Activated CD8-positive, alpha-beta memory T cell treated with anti-CD3 and anti-CD28 coated beads for 1 hour (primary cell): Measurements from ENCODE around the gene ZCCHC7.
"Not testable (repeated sequence)": the region's sequence is repeated elsewhere in the genome, so short reads cannot be mapped to it uniquely, and the experiment has no call there.

Experiments
- DNase-seq, 2 donors: peaks; one replicate each; pipeline ENCODE4 v3.0.0-alpha.2; 2020; ENCODE audit warnings: low read depth in 1 of 2; ENCODE audit errors: extremely low read depth in 1 of 2

Gene ZCCHC7

GRCh38 chr9:37119360-37119759 is 1.0 kb upstream of the ZCCHC7 start:
- no peak for DNase-seq

DNA sequence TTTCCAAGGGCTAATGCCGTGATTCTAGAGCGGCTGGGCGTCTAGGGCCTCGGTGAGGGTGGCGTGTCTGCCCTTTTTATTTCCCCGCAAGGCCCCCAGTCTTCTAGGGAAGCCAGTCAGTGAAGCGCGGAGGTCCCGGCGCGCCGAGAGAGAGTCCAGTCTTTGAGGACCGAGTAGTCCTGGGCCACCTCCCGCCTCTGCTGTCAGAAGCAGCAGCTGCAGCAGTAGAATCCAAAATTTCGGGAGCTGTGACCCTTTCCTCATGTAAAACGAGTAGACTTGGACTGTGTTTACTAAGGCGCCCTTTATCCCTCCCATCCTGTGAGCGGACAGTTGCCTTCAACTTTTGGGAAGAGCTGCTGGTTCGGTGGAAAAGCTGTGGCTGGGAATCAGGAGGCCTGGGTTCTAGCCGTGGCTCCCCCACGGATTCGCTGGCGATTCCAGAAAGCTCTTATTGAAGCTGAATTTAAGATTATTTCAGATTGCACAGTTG is 515 bp downstream of the ZCCHC7 start:
- DNase-seq = not testable (repeated sequence)

- no peak for DNase-seq
Observed at GRCh38 chr9:37121881-37122280, 1.5 kb downstream of the ZCCHC7 start.

DNA sequence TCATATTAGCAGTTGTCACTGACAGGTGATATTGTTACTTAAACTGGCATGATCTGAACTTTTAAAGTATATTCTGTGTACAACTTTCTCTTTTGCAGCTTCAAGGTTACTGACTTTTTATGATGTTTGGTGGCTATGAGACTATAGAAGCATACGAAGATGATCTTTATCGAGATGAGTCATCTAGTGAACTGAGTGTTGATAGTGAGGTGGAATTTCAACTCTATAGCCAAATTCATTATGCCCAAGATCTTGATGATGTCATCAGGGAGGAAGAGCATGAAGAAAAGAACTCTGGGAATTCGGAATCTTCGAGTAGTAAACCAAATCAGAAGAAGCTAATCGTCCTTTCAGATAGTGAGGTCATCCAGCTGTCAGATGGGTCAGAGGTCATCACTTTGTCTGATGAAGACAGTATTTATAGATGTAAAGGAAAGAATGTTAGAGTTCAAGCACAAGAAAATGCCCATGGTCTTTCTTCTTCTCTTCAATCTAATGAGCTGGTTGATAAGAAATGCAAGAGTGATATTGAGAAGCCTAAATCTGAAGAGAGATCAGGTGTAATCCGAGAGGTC is 5.9 kb downstream of the ZCCHC7 start:
- DNase-seq = no peak

GRCh38 chr9:37127018-37127417 is 6.6 kb downstream of the ZCCHC7 start:
- DNase-seq = no peak

DNA sequence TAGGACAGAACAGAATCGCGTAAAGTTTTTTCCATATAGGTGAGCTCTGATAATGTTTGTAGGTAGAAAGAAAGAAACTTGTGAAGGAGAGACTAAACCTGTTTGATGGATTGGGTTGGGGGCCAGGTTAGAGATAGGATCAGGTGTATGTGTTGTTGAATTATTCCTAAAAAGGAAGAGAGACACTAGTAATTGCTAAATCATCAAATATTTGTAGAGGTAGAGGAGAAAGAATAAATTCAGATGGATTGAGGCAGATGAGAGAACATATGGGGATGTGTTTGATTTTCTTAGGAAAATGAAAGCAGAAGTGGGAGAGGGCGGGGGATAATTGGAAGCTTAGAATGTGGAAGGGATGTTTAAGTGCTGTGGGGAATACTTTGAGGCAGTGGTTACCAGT is 7.7 kb downstream of the ZCCHC7 start:
- no peak for DNase-seq

- DNase-seq = no peak
Observed at GRCh38 chr9:37134166-37134565, 13.8 kb downstream of the ZCCHC7 start.

DNA sequence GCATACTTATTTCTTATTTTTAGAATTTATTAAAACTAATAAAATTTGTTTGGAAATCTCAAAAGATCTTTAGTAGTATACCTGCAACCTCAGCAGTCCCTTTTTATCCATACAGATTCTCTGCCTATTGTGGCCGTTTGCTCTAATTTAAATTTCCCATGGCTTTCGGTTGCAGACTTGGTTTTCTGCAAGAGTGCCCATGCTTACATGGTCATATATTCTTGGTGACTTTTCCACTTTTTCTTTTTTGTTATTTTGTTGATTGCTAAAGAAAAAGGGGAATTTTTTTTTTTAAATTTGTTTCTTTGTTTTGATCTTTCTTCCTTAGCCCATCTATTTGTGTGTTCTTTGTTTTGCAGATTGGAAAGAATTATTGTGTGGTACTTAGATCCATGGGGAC is 20.6 kb downstream of the ZCCHC7 start:
- DNase-seq = no peak

DNA sequence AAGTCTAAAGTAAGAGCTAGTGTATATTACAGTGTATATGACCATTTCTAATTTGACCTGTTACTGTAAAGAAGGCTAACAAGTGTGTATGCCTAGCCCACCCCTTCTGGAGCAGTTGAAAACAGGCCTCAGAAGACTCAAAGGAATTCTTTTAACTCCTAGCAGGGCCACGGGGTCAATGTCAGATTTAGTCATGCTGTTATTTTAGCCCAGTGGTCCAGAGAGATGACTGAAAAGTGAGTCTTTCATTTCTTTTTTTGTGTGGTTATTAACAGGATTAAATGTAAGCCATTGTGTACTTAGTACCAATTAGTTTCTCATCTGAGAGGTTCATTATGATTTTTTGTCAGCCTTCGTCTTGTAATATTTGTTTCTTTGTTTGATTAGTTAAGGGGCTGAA is 24.4 kb downstream of the ZCCHC7 start:
- no peak for DNase-seq

DNA sequence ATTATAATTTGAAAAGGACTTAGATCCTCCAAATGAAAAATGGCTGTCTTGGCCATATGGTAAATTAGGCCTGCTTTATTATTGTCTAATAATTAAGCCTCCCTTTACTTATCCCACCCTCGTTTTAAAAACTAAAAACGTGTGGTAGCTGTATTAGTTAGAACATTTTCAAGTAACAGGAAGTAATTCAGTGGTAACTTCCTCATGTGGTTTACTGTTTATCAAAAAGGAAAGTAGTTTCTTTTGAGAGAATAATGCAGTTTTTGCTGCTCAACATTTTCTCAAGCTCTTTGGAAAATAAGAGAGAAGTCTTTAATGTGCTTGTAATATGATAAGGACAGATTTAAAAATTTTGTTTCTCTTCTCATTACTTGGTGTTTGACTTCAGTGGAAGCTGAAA is 26.0 kb downstream of the ZCCHC7 start:
- DNase-seq = no peak

DNA sequence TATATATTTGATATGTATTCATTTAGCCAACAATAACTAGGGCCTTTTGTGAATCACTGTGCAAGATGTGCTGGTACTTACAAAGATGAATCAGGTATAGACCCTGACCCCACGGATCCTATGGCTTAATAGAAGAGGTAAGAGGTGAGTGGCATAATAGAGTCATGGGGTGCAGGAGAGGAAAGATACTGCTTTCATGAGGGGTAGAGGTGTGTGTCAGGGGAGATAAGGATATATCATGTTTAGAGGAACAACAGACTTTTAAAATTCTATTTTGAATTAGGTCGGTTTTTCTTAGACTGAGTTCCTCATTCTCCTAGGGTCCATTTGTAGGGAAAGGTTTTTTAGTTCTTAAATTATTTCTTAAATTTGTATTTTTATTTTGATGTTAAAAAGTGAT is 27.8 kb downstream of the ZCCHC7 start:
- DNase-seq = no peak

- no peak for DNase-seq
Observed at GRCh38 chr9:37149666-37150308, 29.4 kb downstream of the ZCCHC7 start.

DNA sequence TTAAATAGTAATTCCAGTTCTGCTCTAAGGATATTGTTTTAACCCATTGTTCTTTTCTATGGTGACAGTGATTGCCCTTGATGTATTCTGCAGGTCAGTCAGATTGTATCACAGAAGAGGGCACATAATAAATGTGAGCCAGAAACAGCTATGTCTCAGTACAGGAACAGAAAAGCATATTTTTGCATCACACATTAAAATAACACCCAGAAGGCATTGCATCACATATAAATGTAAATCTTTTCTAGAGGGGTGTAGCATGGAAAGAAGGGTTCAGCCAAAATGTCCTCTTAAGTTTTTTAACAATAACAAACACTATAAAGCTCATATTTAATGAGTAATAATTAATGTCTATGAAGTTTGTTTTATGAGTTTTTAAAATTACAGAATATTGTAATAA is 30.0 kb downstream of the ZCCHC7 start:
- no peak for DNase-seq

DNA sequence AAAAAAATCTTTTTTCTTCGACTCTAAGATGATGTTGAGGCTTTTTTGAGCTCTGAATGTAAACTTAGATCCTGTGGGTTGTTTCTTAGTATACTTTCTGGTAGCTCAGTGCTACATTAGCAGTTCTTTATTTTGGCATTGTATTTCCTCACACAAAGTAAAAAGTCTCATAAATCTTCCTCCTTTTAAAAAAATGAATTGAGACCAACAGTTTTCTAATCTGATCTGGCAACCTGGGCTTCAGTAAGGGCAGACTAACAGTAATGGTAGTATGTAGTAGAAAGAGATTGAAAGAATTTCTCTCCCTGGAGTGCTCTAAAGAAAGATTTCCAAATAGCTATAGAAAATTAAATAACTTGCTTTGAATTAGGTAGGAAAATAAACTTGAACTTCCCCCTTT is 31.4 kb downstream of the ZCCHC7 start:
- no peak for DNase-seq

- DNase-seq = no peak
Observed at GRCh38 chr9:37152365-37152764, 32.0 kb downstream of the ZCCHC7 start.

- DNase-seq = no peak
Observed at GRCh38 chr9:37155601-37156000, 35.2 kb downstream of the ZCCHC7 start.

- DNase-seq = no peak
Observed at GRCh38 chr9:37156205-37156604, 35.8 kb downstream of the ZCCHC7 start.

GRCh38 chr9:37156781-37157356 is 36.5 kb downstream of the ZCCHC7 start:
- DNase-seq = no peak

GRCh38 chr9:37157726-37158377 is 37.5 kb downstream of the ZCCHC7 start:
- DNase-seq = no peak

- DNase-seq = no peak
Observed at GRCh38 chr9:37163299-37163698, 42.9 kb downstream of the ZCCHC7 start.

DNA sequence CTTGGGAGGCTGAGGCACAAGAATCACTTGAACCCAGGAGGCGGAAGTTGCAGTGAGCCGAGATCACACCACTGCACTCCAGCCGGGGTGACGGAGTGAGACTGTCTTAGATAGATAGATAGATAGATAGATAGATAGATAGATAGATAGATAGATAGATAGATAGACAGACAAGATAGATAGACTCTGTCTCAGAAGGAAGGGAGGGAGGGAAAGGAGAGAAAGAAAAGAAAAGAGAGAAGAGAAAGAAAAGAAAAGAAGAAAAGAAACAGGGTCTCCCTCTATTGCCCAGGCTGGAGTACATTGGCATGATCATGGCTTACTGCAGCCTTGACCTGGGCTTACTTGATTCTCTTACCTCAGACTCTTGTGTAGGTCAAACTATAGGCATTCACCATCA is 44.0 kb downstream of the ZCCHC7 start:
- DNase-seq = not testable (repeated sequence)

- no peak for DNase-seq
Observed at GRCh38 chr9:37165644-37166043, 45.3 kb downstream of the ZCCHC7 start.
